Left hindlimb (tissue), 1 donor: ENCODE measurements around the gene XRCC5.
"Not testable (repeated sequence)": the region's sequence is repeated elsewhere in the genome, so short reads cannot be mapped to it uniquely, and the experiment has no call there.

Source experiments
- DNase-seq: peaks from one replicate; pipeline ENCODE4 v3.0.0-alpha.2; 2018

The XRCC5 gene

GRCh38 chr2:216202626-216203250, 93.6 kb downstream of the XRCC5 start:
- no peak for DNase-seq

- DNase-seq, result no peak
Measured at GRCh38 chr2:216205486-216205885, 96.3 kb downstream of the XRCC5 start.

- DNase-seq, result no peak
Measured at GRCh38 chr2:216206041-216206703, 97.0 kb downstream of the XRCC5 start.

- no peak for DNase-seq
Measured at GRCh38 chr2:216206821-216207220, 97.7 kb downstream of the XRCC5 start.

- DNase-seq, result not testable (repeated sequence)
Measured at GRCh38 chr2:216208661-216209060, 99.5 kb downstream of the XRCC5 start.

GRCh38 chr2:216210701-216211540, 101.8 kb downstream of the XRCC5 start:
- DNase-seq, result no peak

- DNase-seq, result no peak
Measured at GRCh38 chr2:216211614-216212145, 102.5 kb downstream of the XRCC5 start.

GRCh38 chr2:216214768-216215167, 105.6 kb downstream of the XRCC5 start:
- DNase-seq, result no peak

- DNase-seq, result no peak
Measured at GRCh38 chr2:216215658-216216390, 106.7 kb downstream of the XRCC5 start.

GRCh38 chr2:216216951-216217903, 108.1 kb downstream of the XRCC5 start:
- DNase-seq, result no peak

GRCh38 chr2:216217904-216218260, 108.7 kb downstream of the XRCC5 start:
- no peak for DNase-seq

GRCh38 chr2:216219861-216220260, 110.7 kb downstream of the XRCC5 start:
- no peak for DNase-seq

- DNase-seq, result no peak
Measured at GRCh38 chr2:216220976-216221375, 111.8 kb downstream of the XRCC5 start.

GRCh38 chr2:216221811-216222210, 112.7 kb downstream of the XRCC5 start:
- DNase-seq, result no peak

GRCh38 chr2:216222650-216223352, 113.7 kb downstream of the XRCC5 start:
- DNase-seq, result no peak

GRCh38 chr2:216224388-216224787, 115.2 kb downstream of the XRCC5 start:
- no peak for DNase-seq

GRCh38 chr2:216229277-216229914, 120.2 kb downstream of the XRCC5 start:
- no peak for DNase-seq

GRCh38 chr2:216231867-216232266, 122.7 kb downstream of the XRCC5 start:
- DNase-seq, result no peak

GRCh38 chr2:216232721-216233120, 123.6 kb downstream of the XRCC5 start:
- DNase-seq, result no peak

- DNase-seq, result no peak
Measured at GRCh38 chr2:216233281-216233995, 124.3 kb downstream of the XRCC5 start.
